Measurements from ENCODE around the gene ARHGAP31. TPM values are rescaled to one million over a fixed set of nuclear protein-coding genes. Genes with fewer than 3 reads are reported as not detected.
A peak's percentile ranks its signal among the peaks of the same experiment; 100 is the strongest.

ARHGAP31 gene
- total RNA-seq, 5 donors from 2014 or later (not counting 1 experiment from before 2014, with no cell fraction given): 2.7 to 5.1 (median 3.4) TPM

GRCh38 chr3:119469418-119470189 lies 175.4 kb downstream of the ARHGAP31 start:
- ChIA-PET POLR2A (interaction anchor here (0.6 to 1.6 kb wide), 4 partner anchors 29 to 469 kb away, joined by 3 to 15 read pairs (median 4); partner anchors contain the start of genes ARHGAP31 (in 1 of the 2) and TIMMDC1 (in 1 of the 2)), CTCF (interaction anchor here (1.1 to 1.5 kb wide), 3 partner anchors 29 to 212 kb away, joined by 3 to 7 read pairs (median 5); partner anchors contain the start of gene TIMMDC1 (in 1 of the 2))
- peaks cover 0 to 28% of the 10 kb centered on the region in 2 donors for H3K36me3 ChIP-seq (ENCODE audit: control insufficient read depth in 2 of 2, extremely low read depth in 1 of 2, insufficient read depth in 1 of 2, low read length in 1 of 2)
- peak in 1 of 35 experiments; percentile 36 for DNase-seq
- peaks cover 28 to 33% (median 32%) of the 10 kb centered on the region in 3 donors for H3K4me1 Mint-ChIP-seq
- no peaks in the 10 kb centered on the region for H3K9me3 Mint-ChIP-seq
- H3K27me3 Mint-ChIP-seq: no peaks in the 10 kb centered on the region
- H3K4me1 ChIP-seq (ENCODE audit: control insufficient read depth in 1 of 2, extremely low read depth in 1 of 2, insufficient read depth in 2 of 2, low read length in 2 of 2): peaks cover 4 to 24% of the 10 kb centered on the region in 2 experiments
- H3K9me3 ChIP-seq: no peaks in the 10 kb centered on the region
- peak overlapping the region; percentile 65 for H3K27ac ChIP-seq (ENCODE audit: low read length)
- H3K4me3 ChIP-seq (ENCODE audit: control insufficient read depth in 1 of 2, extremely low read depth in 1 of 2, low read length in 1 of 2): peak overlapping the region; percentile 88
- no peaks in the 10 kb centered on the region for H3K27me3 ChIP-seq (replicated peaks in 1 of 2; ENCODE audit: control insufficient read depth in 2 of 2, extremely low read depth in 1 of 2, insufficient read depth in 2 of 2, low read length in 1 of 2)
- H3K4me3 Mint-ChIP-seq: peak overlapping the region; percentile 91 to 96 (median 93)
- ATAC-seq (replicated peaks in 1 of 4): peak in 1 of 4 experiments; percentile 30
- 8% methylated on average over 7 of the region's 16 CpGs for WGBS (ENCODE audit: insufficient coverage)
- H3K36me3 Mint-ChIP-seq: peaks cover 11% of the 10 kb centered on the region
- H3K27ac Mint-ChIP-seq: peak overlapping the region; percentile 78 to 87

Other genes starting within 250 kb of the ARHGAP31 start
- not detected for gene TEX55, start 148.2 kb upstream of the ARHGAP31 start, total RNA-seq
- not detected for gene UPK1B, start 120.8 kb upstream of the ARHGAP31 start, total RNA-seq
- 10 to 100 TPM; 14.0 to 33.7 (median 18.2) TPM for gene B4GALT4, start 53.5 kb upstream of the ARHGAP31 start, total RNA-seq
- gene TMEM39A, start 169.2 kb downstream of the ARHGAP31 start, total RNA-seq: 10 to 100 TPM; 35.4 to 59.5 (median 38.7) TPM
- 10 to 100 TPM; 28.2 to 43.6 (median 36.4) TPM for gene POGLUT1, start 174.6 kb downstream of the ARHGAP31 start, total RNA-seq
- gene TIMMDC1, start 204.2 kb downstream of the ARHGAP31 start, total RNA-seq: 10 to 100 TPM; 35.9 to 74.3 (median 68.0) TPM

Measured in T-cell (primary cell).